Smooth muscle cell (in vitro differentiated cells): ENCODE data around the gene NTMT2. TPM values are rescaled to one million over a fixed set of nuclear protein-coding genes. Genes with fewer than 3 reads are reported as not detected.
"Not testable (repeated sequence)": the region's sequence is repeated elsewhere in the genome, so short reads cannot be mapped to it uniquely, and the experiment has no call there.

Source experiments
- DNase-seq: peaks from one replicate; lab custom pipeline; 2025; ENCODE audit not compliant: unreplicated experiment; lab: John Stamatoyannopoulos, UW
- H2AFZ ChIP-seq: fragments of 200-600 bp; sonication (generic); 2 replicates; pipeline ENCODE4 v1.6.0; 2016; ENCODE audit warnings: antibody characterized with exemption, low read depth, mild to moderate bottlenecking
- H3F3A ChIP-seq: fragments of 200-600 bp; sonication (generic); 2 replicates; pipeline ENCODE4 v1.6.0; 2017; ENCODE audit warnings: antibody characterized with exemption, low read depth
- H3K27ac ChIP-seq: fragments of 200-600 bp; sonication (generic); 2 replicates; pipeline ENCODE4 v1.5.1; 2016; ENCODE audit warnings: low read depth, mild to moderate bottlenecking
- H3K27me3 ChIP-seq: fragments of 200-600 bp; sonication (generic); 2 replicates; pipeline ENCODE4 v1.6.1; 2016; ENCODE audit warnings: low read depth, mild to moderate bottlenecking
- H3K36me3 ChIP-seq: fragments of 200-600 bp; sonication (generic); 2 replicates; pipeline ENCODE4 v1.5.1; 2016; ENCODE audit warnings: low read depth
- H3K4me1 ChIP-seq: fragments of 200-600 bp; sonication (generic); 2 replicates; pipeline ENCODE4 v1.5.1; 2016; ENCODE audit warnings: low read depth
- H3K4me2 ChIP-seq: fragments of 200-600 bp; sonication (generic); 2 replicates; pipeline ENCODE4 v1.6.0; 2016; ENCODE audit warnings: mild to moderate bottlenecking
- H3K4me3 ChIP-seq: fragments of 200-600 bp; sonication (generic); 2 replicates; pipeline ENCODE4 v1.5.1; 2016; ENCODE audit warnings: mild to moderate bottlenecking
- H3K79me2 ChIP-seq: fragments of 200-600 bp; sonication (generic); 2 replicates; pipeline ENCODE4 v1.6.0; 2016; ENCODE audit warnings: low read depth, mild to moderate bottlenecking
- H3K9ac ChIP-seq: fragments of 200-600 bp; sonication (generic); 2 replicates; pipeline ENCODE4 v1.6.0; 2016; ENCODE audit warnings: low read depth
- H3K9me3 ChIP-seq: fragments of 200-600 bp; sonication (generic); replicated peaks from 2 replicates; pipeline ENCODE4 v1.5.1; 2016; ENCODE audit warnings: low read depth
- H4K20me1 ChIP-seq: fragments of 200-600 bp; sonication (generic); 2 replicates; pipeline ENCODE4 v1.6.0; 2016; ENCODE audit warnings: low read depth
- WGBS: methylation state at CpG from one replicate; pipeline ENCODE4 v1.1.7; 2016; ENCODE audit warnings: low lambda C conversion rate; 5-methylcytosine and 5-hydroxymethylcytosine counted together
- polyA plus RNA-seq: library from polyadenylated mRNA; unstranded; fragments of >200 nt; fragmentation: Nextera tagmentation; extraction: Ambion mirVana; gene quantifications from 2 replicates; pipeline ENCODE4 v1.2.1, GENCODE V29; 2016
- total RNA-seq: library from RNA; depleted of rRNA; stranded (reverse); fragments of >200 nt; gene quantifications from 2 replicates; pipeline ENCODE4 v1.2.3, GENCODE V29; 2014
- TF ChIP-seq, protein P1 (sequence below): fragments of 200-600 bp; sonication (generic); IDR thresholded peaks from 2 replicates; pipeline ENCODE4 v1.5.1; 2017; ENCODE audit warnings: borderline replicate concordance, mild to moderate bottlenecking, antibody characterized with exemption; ENCODE audit not compliant: insufficient read depth, poor library complexity, severe bottlenecking

The NTMT2 gene
- total and polyA plus RNA-seq, 2 experiments from 2014 or later, result 0.21 TPM; not detected in 1

DNA sequence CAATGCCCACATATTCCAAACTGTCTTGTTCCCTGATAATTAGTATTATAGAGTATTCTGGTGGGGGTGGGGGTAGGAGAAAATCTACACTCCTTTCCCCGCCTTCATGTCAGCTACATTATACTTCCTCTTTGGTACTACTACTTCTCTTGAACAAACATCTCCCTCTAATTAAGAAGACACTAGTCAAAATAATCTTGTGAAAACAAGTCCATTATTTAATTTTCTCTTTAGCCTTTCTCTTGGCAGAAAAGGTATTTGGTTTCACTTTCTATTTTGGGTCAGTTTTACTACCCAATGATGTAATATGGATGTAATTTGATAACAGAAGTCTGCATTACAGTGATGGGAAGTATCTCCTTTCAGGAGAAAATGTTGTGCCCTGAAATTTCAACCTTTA, 22.5 kb downstream of the NTMT2 start:
- Histone ChIP-seq H3K27ac (no peak overlapping the region), H2AFZ (peak overlapping the region; percentile 3), H3K36me3 (no peaks in the 10 kb centered on the region), H3K4me3 (no peak overlapping the region), H3K4me1 (peaks cover 4% of the 10 kb centered on the region), H3K27me3 (no peaks in the 10 kb centered on the region), H3K9ac (no peak overlapping the region), H3F3A (peaks cover 6% of the 10 kb centered on the region), H3K9me3 (no peaks in the 10 kb centered on the region), H4K20me1 (no peaks in the 10 kb centered on the region), H3K79me2 (no peaks in the 10 kb centered on the region), H3K4me2 (peak overlapping the region; percentile 58)
- DNase-seq, result no peak
- TF ChIP-seq, protein P1, sequence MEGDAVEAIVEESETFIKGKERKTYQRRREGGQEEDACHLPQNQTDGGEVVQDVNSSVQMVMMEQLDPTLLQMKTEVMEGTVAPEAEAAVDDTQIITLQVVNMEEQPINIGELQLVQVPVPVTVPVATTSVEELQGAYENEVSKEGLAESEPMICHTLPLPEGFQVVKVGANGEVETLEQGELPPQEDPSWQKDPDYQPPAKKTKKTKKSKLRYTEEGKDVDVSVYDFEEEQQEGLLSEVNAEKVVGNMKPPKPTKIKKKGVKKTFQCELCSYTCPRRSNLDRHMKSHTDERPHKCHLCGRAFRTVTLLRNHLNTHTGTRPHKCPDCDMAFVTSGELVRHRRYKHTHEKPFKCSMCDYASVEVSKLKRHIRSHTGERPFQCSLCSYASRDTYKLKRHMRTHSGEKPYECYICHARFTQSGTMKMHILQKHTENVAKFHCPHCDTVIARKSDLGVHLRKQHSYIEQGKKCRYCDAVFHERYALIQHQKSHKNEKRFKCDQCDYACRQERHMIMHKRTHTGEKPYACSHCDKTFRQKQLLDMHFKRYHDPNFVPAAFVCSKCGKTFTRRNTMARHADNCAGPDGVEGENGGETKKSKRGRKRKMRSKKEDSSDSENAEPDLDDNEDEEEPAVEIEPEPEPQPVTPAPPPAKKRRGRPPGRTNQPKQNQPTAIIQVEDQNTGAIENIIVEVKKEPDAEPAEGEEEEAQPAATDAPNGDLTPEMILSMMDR, result no peak
- WGBS, result 100% methylated on average over 1 of the region's 1 CpG

DNA sequence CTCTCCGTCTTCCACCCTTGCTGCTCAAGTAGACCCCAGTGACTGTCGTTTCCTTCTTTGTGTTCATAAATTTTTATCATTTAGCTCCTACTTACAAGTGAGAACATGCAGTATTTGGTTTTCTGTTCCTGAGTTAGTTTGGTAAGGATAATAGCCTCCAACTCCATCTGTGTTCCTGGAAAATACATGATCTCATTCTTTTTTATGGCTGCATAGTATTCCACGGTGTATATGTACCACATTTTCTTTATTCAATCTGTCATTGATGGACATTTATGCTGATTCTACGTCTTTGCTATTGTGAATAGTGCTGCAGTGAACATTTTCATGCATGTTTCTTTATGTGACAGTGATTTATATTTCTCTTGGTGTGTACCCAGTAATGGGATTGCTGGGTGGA, 24.8 kb downstream of the NTMT2 start:
- DNase-seq, H3K4me3 ChIP-seq, H3K27me3 ChIP-seq, H3K79me2 ChIP-seq, H3K4me1 ChIP-seq, H4K20me1 ChIP-seq, H3K4me2 ChIP-seq, H3F3A ChIP-seq, H3K27ac ChIP-seq, H3K36me3 ChIP-seq, H3K9ac ChIP-seq, H3K9me3 ChIP-seq, H2AFZ ChIP-seq: not testable (repeated sequence)
- 93% methylated on average over 4 of the region's 4 CpGs for WGBS

DNA sequence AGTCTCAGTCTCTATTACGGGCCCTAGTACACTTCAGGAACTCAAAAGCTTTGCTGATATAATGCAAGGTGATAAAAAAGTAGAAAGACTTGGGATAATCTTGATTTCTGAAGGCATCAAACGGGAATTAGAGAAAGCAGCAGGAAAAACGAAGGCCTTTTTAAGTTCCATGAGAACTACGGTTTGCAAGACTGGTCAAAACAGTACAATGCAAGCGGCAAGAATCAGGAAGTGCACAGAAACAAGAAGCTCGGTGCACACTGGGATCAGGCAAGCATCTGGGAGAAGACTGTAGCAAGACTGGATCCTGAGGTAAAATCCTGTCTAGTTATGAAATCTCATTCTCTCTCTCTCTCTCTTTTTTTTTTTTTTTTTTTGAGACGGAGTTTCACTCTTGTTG, 28.6 kb downstream of the NTMT2 start:
- H3K4me2 ChIP-seq, result no peak overlapping the region
- DNase-seq, result no peak
- no peaks in the 10 kb centered on the region for H3K36me3 ChIP-seq
- TF ChIP-seq, protein P1, result no peak
- no peak overlapping the region for H3K4me3 ChIP-seq
- no peak overlapping the region for H3K9ac ChIP-seq
- no peaks in the 10 kb centered on the region for H4K20me1 ChIP-seq
- no peaks in the 10 kb centered on the region for H3K9me3 ChIP-seq
- H3F3A ChIP-seq, result no peaks in the 10 kb centered on the region
- no peaks in the 10 kb centered on the region for H3K79me2 ChIP-seq
- peak overlapping the region; percentile 57 for H2AFZ ChIP-seq
- H3K4me1 ChIP-seq, result no peaks in the 10 kb centered on the region
- H3K27ac ChIP-seq, result no peak overlapping the region
- 84% methylated on average over 7 of the region's 7 CpGs for WGBS
- no peaks in the 10 kb centered on the region for H3K27me3 ChIP-seq

DNA sequence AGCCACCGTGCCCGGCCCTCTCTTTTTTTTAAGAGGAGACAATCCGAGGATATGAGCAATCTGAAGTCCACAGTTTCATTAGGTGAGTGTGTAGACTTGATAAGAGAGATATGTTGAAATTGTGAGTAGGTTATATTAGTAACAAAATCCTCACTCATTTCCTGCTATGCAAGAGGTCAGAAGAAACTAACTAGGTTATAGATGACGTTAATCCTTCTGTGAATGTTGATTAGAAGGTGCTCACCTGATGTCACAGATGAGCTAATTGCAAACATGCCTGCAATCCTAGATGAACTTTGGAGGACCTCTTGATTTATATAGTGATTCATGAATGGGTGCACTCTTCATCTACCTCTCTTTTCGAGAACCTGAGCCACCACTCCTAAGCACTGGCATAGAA, 29.3 kb downstream of the NTMT2 start:
- Histone ChIP-seq H3K9me3 (no peaks in the 10 kb centered on the region), H4K20me1 (no peaks in the 10 kb centered on the region), H3K79me2 (no peaks in the 10 kb centered on the region), H3K27me3 (no peaks in the 10 kb centered on the region), H3K4me3 (no peak overlapping the region), H3K4me1 (no peaks in the 10 kb centered on the region), H2AFZ (no peak overlapping the region), H3F3A (no peaks in the 10 kb centered on the region), H3K4me2 (no peak overlapping the region), H3K27ac (no peak overlapping the region), H3K9ac (no peak overlapping the region), H3K36me3 (no peaks in the 10 kb centered on the region)
- DNase-seq, result no peak
- WGBS, result 81% methylated on average over 5 of the region's 5 CpGs
- TF ChIP-seq, protein P1, result no peak
